HCT116 (cell line): ENCODE measurements around the gene VAV1. TPM values are rescaled to one million over a fixed set of nuclear protein-coding genes. Genes with fewer than 3 reads are reported as not detected.
"Not testable (repeated sequence)": the region's sequence is repeated elsewhere in the genome, so short reads cannot be mapped to it uniquely, and the experiment has no call there.

Experiments used
- ATAC-seq: fragments of 200-7000 bp; cut with Tn5 transposase; 2 replicates; pipeline ENCODE4 v1.9.1; 2020; ENCODE audit warnings: mild to moderate bottlenecking, moderate library complexity
- BruUV-seq: library from RNA; stranded (reverse); fragments of 400-500 nt; replicated peaks from 2 replicates; lab custom pipeline; 2021; lab: Mats Ljungman, UMichigan
- CTCF ChIA-PET: fragments of 300-600 bp; sonication (Branson Sonifier 250); formaldehyde crosslinking; loops from one replicate; lab custom pipeline; 2021; ENCODE audit warnings: antibody characterized with exemption; lab: Charles Lee
- POLR2A ChIA-PET: fragments of 300-600, 350-600 bp; sonication (Branson Sonifier 250); formaldehyde crosslinking; loops from one replicate; lab custom pipeline; 2021; ENCODE audit warnings: antibody characterized with exemption; lab: Charles Lee
- RAD21 ChIA-PET, 2 experiments: fragments of 300-600 bp; sonication (Branson Sonifier 250); formaldehyde crosslinking; loops; one replicate each; lab custom pipeline; 2023; ENCODE audit warnings: low total read pairs in 2 of 2; ENCODE audit not compliant: uncharacterized antibody in 2 of 2, unreplicated experiment in 2 of 2, low non-redundant PET in 1 of 2; lab: Charles Lee
- DNase-seq: peaks from one replicate; pipeline ENCODE4 v3.0.0-alpha.2; 2010; ENCODE audit warnings: low read depth, low spot score
- H2AFZ ChIP-seq: fragments of 200-600 bp; shearing (Covaris generic), sonication (generic); 2 replicates; pipeline ENCODE4 v1.6.1; 2017; ENCODE audit warnings: low read depth, mixed run types, mixed read lengths, antibody characterized with exemption, low read length; ENCODE audit not compliant: poor library complexity, severe bottlenecking
- H3K27ac ChIP-seq: 2 replicates; pipeline ENCODE4 v1.5.1; 2012; ENCODE audit warnings: low read depth, low read length
- H3K27me3 ChIP-seq: fragments of 200-600 bp; sonication (generic); 2 replicates; pipeline ENCODE4 v1.6.1; 2016; ENCODE audit warnings: mixed run types, low read length, mixed read lengths; ENCODE audit not compliant: insufficient read depth
- H3K36me3 ChIP-seq, 2 experiments: fragments of 200-500 bp in 1 of 2; fragments of 200-600 bp in 1 of 2; sonication (Bioruptor generic) in 1 of 2; sonication (generic) in 1 of 2; 2 replicates each; pipeline versions ENCODE4 v1.5.1 to v1.6.1; 2014 to 2016; ENCODE audit warnings: low read length in 2 of 2, inconsistent platforms in 1 of 2, mixed read lengths in 1 of 2, mixed run types in 1 of 2; ENCODE audit not compliant: insufficient read depth in 2 of 2, control insufficient read depth in 1 of 2
- H3K4me1 ChIP-seq, 2 experiments: fragments of 200-600 bp in 1 of 2; sonication (generic) in 1 of 2; 2 replicates each; pipeline versions ENCODE4 v1.5.1 to v1.6.1; 2012 to 2017; ENCODE audit warnings: low read length in 2 of 2, inconsistent platforms in 1 of 2, mild to moderate bottlenecking in 1 of 2, mixed read lengths in 1 of 2, mixed run types in 1 of 2, moderate library complexity in 1 of 2; ENCODE audit not compliant: insufficient read depth in 2 of 2, control insufficient read depth in 1 of 2
- H3K4me2 ChIP-seq: fragments of 200-600 bp; sonication (generic); 2 replicates; pipeline ENCODE4 v1.6.1; 2017; ENCODE audit warnings: mixed run types, low read length, mixed read lengths
- H3K4me3 ChIP-seq, 2 experiments: fragments of 200-600 bp in 1 of 2; sonication (generic) in 1 of 2; replicated peaks in 1 of 2; 2 replicates each; pipeline ENCODE4 v1.5.1; 2011 to 2016; ENCODE audit warnings: low read length in 2 of 2, control low read depth in 1 of 2, low read depth in 1 of 2, mild to moderate bottlenecking in 1 of 2, mixed read lengths in 1 of 2, mixed run types in 1 of 2
- H3K79me2 ChIP-seq: fragments of 200-600 bp; sonication (generic); 2 replicates; pipeline ENCODE4 v1.6.1; 2017; ENCODE audit warnings: mild to moderate bottlenecking, mixed run types, low read length, moderate library complexity, mixed read lengths; ENCODE audit not compliant: insufficient read depth
- H3K9ac ChIP-seq: fragments of 200-600 bp; sonication (generic); 2 replicates; pipeline ENCODE4 v1.6.1; 2016; ENCODE audit warnings: low read length, mixed read lengths
- H3K9me2 ChIP-seq: fragments of 200-600 bp; sonication (generic), shearing (Covaris generic); 2 replicates; pipeline ENCODE4 v1.6.1; 2017; ENCODE audit warnings: mixed run types, mild to moderate bottlenecking, moderate library complexity; ENCODE audit not compliant: insufficient read depth
- H3K9me3 ChIP-seq, 2 experiments: fragments of 200-500 bp in 1 of 2; fragments of 200-600 bp in 1 of 2; sonication (Bioruptor generic) in 1 of 2; sonication (generic) in 1 of 2; 2 replicates each; pipeline ENCODE4 v1.6.1; 2014 to 2017; ENCODE audit warnings: low read length in 2 of 2, mixed read lengths in 2 of 2, inconsistent platforms in 1 of 2, low read depth in 1 of 2, mild to moderate bottlenecking in 1 of 2, mixed run types in 1 of 2, moderate library complexity in 1 of 2; ENCODE audit not compliant: control insufficient read depth in 1 of 2, insufficient read depth in 1 of 2
- H4K20me1 ChIP-seq: fragments of 200-600 bp; sonication (generic), shearing (Covaris generic); 2 replicates; pipeline ENCODE4 v1.6.1; 2017; ENCODE audit warnings: mixed run types, mild to moderate bottlenecking, moderate library complexity; ENCODE audit not compliant: insufficient read depth
- CBX3 ChIP-seq: IDR thresholded peaks from 2 replicates; pipeline ENCODE4 v1.6.1; 2012; ENCODE audit warnings: low read depth
- CEBPB ChIP-seq: IDR thresholded peaks from 2 replicates; pipeline ENCODE4 v1.6.1; 2012; ENCODE audit warnings: low read depth
- EZH2phosphoT487 ChIP-seq: fragments of 200-600 bp; IDR thresholded peaks from 2 replicates; pipeline ENCODE4 v1.6.1; 2018; ENCODE audit warnings: antibody characterized with exemption, borderline replicate concordance
- FOSL1 ChIP-seq: IDR thresholded peaks from 2 replicates; pipeline ENCODE4 v1.6.1; 2012; ENCODE audit warnings: low read depth
- POLR2A ChIP-seq: IDR thresholded peaks from 2 replicates; pipeline ENCODE4 v1.7.0; 2011; ENCODE audit warnings: borderline replicate concordance; ENCODE audit not compliant: insufficient read depth, insufficient read length; ENCODE audit errors: extremely low read depth
- RAD21 ChIP-seq: IDR thresholded peaks from 2 replicates; pipeline ENCODE4 v1.6.1; 2012; ENCODE audit warnings: low read depth, mild to moderate bottlenecking
- TCF7L2 ChIP-seq: IDR thresholded peaks from 2 replicates; pipeline ENCODE4 v1.7.0; 2011; ENCODE audit warnings: borderline replicate concordance, inconsistent platforms; ENCODE audit not compliant: insufficient read depth, insufficient read length; ENCODE audit errors: extremely low read depth
- YY1 ChIP-seq: IDR thresholded peaks from 2 replicates; pipeline ENCODE4 v1.6.1; 2011; ENCODE audit warnings: low read length, low read depth, moderate library complexity, mild to moderate bottlenecking; ENCODE audit not compliant: insufficient replicate concordance; ENCODE audit errors: extremely low read depth
- ZNF274 ChIP-seq: fragments of 200-500 bp; sonication (Bioruptor generic); IDR thresholded peaks from 2 replicates; pipeline ENCODE4 v1.6.1; 2014; ENCODE audit warnings: mild to moderate bottlenecking, low read depth, low read length, inconsistent platforms
- intact Hi-C: fragments of 100-400 bp; cut with micrococcal nuclease; formaldehyde crosslinking; loops from 2 replicates; pipeline ENCODE4 v1.10.0; 2022
- total RNA-seq: library from RNA; stranded (reverse); gene quantifications from one replicate; pipeline ENCODE4 v1.2.1, GENCODE V29; 2021; ENCODE audit not compliant: unreplicated experiment
- TF ChIP-seq, protein P1 (sequence below): IDR thresholded peaks from 2 replicates; pipeline ENCODE4 v1.6.1; 2011; ENCODE audit warnings: mild to moderate bottlenecking, low read length, moderate library complexity; ENCODE audit not compliant: insufficient replicate concordance; ENCODE audit errors: extremely low read depth
- TF ChIP-seq, protein P2 (sequence below): IDR thresholded peaks from 2 replicates; pipeline ENCODE4 v1.6.1; 2012; ENCODE audit warnings: low read depth

VAV1 gene
- total RNA-seq, 1 experiment from 2014 or later: 20.6 TPM

DNA sequence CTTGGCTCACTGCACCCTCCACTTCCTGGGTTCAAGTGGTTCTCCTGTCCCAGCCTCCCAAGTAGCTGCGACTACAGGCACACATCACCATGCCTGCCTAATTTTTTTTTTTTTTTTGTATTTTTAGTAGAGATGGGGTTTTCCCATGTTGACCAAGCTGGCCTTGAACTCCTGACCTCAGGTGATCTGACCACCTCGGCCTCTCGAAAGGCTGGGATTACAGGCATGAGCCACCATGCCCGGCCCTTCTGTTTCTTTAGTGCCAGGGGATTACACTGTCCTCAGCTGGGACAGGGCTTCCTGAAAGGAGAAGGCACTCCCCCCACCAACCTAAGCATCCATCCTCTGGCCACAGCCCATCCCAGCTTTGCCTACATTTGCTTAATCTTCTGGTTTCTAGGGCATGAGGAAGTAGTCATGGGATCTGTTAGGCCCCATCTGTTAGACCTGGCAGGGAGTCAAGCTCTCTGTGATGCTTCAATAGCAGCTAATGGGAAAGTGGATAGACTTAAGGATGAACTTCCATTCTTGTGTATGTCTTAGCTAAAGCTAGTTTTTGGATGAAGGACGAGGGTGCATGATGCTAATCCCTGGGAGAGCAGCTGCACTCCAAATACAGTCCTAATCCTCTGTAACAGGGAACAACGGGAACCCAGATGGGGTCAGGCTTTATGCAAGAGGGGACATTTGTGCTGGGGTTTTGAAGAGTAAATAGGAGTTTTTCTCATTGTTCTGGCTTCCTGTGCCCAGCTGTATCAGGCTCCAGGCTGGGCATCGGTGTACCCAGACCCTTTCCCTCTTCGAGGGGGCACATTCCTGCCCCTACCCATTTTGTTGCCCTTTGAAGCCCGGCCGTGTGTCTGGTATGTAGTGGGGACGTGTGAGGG, 2.6 kb downstream of the VAV1 start:
- Histone ChIP-seq H3K4me2 (no peak overlapping the region), H3K9ac (no peak overlapping the region), H3K27me3 (no peaks in the 10 kb centered on the region), H2AFZ (no peak overlapping the region), H3K36me3 (no peaks in the 10 kb centered on the region), H3K4me1 (no peaks in the 10 kb centered on the region; a peak in 1 of 4 replicates), H3K9me3 (no peaks in the 10 kb centered on the region), H3K4me3 (no peak overlapping the region), H3K27ac (no peak overlapping the region), H3K79me2 (no peaks in the 10 kb centered on the region), H4K20me1 (no peaks in the 10 kb centered on the region), H3K9me2 (no peaks in the 10 kb centered on the region)
- CTCF ChIA-PET: no interaction called here
- intact Hi-C loops: no loop called here
- ATAC-seq (no peak), DNase-seq (no peak)
- TF ChIP-seq, protein P1, sequence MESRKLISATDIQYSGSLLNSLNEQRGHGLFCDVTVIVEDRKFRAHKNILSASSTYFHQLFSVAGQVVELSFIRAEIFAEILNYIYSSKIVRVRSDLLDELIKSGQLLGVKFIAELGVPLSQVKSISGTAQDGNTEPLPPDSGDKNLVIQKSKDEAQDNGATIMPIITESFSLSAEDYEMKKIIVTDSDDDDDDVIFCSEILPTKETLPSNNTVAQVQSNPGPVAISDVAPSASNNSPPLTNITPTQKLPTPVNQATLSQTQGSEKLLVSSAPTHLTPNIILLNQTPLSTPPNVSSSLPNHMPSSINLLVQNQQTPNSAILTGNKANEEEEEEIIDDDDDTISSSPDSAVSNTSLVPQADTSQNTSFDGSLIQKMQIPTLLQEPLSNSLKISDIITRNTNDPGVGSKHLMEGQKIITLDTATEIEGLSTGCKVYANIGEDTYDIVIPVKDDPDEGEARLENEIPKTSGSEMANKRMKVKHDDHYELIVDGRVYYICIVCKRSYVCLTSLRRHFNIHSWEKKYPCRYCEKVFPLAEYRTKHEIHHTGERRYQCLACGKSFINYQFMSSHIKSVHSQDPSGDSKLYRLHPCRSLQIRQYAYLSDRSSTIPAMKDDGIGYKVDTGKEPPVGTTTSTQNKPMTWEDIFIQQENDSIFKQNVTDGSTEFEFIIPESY: no peak
- TF ChIP-seq EZH2phosphoT487: no peak
- TF ChIP-seq ZNF274: no peak
- no peak for TF ChIP-seq YY1
- TF ChIP-seq, protein P2, sequence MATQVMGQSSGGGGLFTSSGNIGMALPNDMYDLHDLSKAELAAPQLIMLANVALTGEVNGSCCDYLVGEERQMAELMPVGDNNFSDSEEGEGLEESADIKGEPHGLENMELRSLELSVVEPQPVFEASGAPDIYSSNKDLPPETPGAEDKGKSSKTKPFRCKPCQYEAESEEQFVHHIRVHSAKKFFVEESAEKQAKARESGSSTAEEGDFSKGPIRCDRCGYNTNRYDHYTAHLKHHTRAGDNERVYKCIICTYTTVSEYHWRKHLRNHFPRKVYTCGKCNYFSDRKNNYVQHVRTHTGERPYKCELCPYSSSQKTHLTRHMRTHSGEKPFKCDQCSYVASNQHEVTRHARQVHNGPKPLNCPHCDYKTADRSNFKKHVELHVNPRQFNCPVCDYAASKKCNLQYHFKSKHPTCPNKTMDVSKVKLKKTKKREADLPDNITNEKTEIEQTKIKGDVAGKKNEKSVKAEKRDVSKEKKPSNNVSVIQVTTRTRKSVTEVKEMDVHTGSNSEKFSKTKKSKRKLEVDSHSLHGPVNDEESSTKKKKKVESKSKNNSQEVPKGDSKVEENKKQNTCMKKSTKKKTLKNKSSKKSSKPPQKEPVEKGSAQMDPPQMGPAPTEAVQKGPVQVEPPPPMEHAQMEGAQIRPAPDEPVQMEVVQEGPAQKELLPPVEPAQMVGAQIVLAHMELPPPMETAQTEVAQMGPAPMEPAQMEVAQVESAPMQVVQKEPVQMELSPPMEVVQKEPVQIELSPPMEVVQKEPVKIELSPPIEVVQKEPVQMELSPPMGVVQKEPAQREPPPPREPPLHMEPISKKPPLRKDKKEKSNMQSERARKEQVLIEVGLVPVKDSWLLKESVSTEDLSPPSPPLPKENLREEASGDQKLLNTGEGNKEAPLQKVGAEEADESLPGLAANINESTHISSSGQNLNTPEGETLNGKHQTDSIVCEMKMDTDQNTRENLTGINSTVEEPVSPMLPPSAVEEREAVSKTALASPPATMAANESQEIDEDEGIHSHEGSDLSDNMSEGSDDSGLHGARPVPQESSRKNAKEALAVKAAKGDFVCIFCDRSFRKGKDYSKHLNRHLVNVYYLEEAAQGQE: no peak
- TF ChIP-seq POLR2A: no peak
- no peak for TF ChIP-seq FOSL1
- TF ChIP-seq TCF7L2: no peak
- TF ChIP-seq CEBPB: no peak
- no peak for TF ChIP-seq RAD21
- no peak for TF ChIP-seq CBX3
- RAD21 ChIA-PET: no interaction called here
- POLR2A ChIA-PET: no interaction called here
- BruUV-seq: no TSS peak

DNA sequence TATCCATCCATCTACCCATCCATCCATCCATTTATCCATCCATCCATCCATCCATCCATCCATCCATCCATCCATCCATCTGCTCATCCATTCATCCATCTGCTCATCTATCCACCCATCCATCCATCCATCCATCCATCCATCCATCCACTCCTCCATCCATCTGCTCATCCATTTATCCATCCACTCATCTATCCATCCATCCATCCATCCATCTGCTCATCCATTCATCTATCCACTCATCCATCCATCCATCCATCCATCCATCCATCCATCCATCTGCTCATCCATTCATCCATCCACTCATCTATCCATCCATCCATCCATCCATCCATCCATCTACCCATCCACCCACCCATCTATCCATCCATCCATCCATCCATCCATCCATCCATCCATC, 3.5 kb downstream of the VAV1 start:
- H3K4me3 ChIP-seq, H3K9me3 ChIP-seq, BruUV-seq, H4K20me1 ChIP-seq, H3K79me2 ChIP-seq, H3K27me3 ChIP-seq, DNase-seq, H3K9me2 ChIP-seq, H3K4me1 ChIP-seq, H2AFZ ChIP-seq, ATAC-seq, H3K4me2 ChIP-seq, H3K27ac ChIP-seq, POLR2A ChIA-PET, CTCF ChIA-PET, RAD21 ChIA-PET, H3K36me3 ChIP-seq, intact Hi-C loops, H3K9ac ChIP-seq: not testable (repeated sequence)
